ENCODE results near the gene JAML.
A peak's percentile ranks its signal among the peaks of the same experiment; 100 is the strongest.

JAML gene

GRCh38 chr11:118171269-118172062, 53.3 kb downstream of the JAML start:
- peaks cover 44 to 77% of the 10 kb centered on the region in 2 donors for H3K27me3 Mint-ChIP-seq
- H3K4me3 Mint-ChIP-seq = no peak overlapping the region
- no peaks in the 10 kb centered on the region for H3K9me3 Mint-ChIP-seq
- DNase-seq = peak; percentile 61 to 69 (median 64)
- peaks cover 5% of the 10 kb centered on the region for H3K36me3 Mint-ChIP-seq (ENCODE audit: insufficient read depth)
- ATAC-seq (replicated peaks) = peak; percentile 93
- no peak overlapping the region for H3K27ac Mint-ChIP-seq
- H3K4me1 Mint-ChIP-seq (ENCODE audit: low read depth in 2 of 2) = no peaks in the 10 kb centered on the region

- Mint-ChIP-seq H3K27me3 (peaks cover 40 to 77% of the 10 kb centered on the region in 2 donors), H3K36me3 (ENCODE audit: insufficient read depth) (peaks cover 6% of the 10 kb centered on the region), H3K9me3 (no peaks in the 10 kb centered on the region), H3K4me1 (ENCODE audit: low read depth in 2 of 2) (no peaks in the 10 kb centered on the region), H3K27ac (no peak overlapping the region), H3K4me3 (no peak overlapping the region)
- no peak for ATAC-seq (replicated peaks)
- no peak for DNase-seq
Measured at GRCh38 chr11:118170882-118171268, 53.9 kb downstream of the JAML start.

DNA sequence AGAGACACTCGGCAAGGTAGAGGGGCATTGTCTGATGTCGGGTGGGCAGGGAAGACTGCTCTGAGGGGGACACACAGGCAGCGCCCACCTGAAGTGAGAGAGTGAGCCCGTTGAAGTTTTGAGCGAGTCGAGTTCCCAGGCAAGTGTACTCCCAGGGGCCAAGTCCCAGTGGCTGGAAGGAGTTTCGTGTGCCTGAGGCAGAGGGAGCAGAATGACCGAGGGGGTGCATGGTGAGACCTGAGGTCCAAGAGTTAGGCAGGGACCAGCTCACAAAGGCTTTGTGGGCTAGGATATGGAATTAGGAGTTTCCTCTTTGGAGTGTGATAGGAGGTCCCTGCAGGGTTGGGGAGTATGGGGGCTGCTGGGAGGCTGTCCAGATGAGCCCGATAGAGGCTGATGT, 54.6 kb downstream of the JAML start:
- DNase-seq = no peak
- H3K36me3 Mint-ChIP-seq (ENCODE audit: insufficient read depth) = peaks cover 7% of the 10 kb centered on the region
- H3K9me3 Mint-ChIP-seq = no peaks in the 10 kb centered on the region
- no peaks in the 10 kb centered on the region for H3K4me1 Mint-ChIP-seq (ENCODE audit: low read depth in 2 of 2)
- H3K27ac Mint-ChIP-seq = no peak overlapping the region
- ATAC-seq (replicated peaks) = no peak
- peaks cover 36 to 72% of the 10 kb centered on the region in 2 donors for H3K27me3 Mint-ChIP-seq
- no peak overlapping the region for H3K4me3 Mint-ChIP-seq

DNA sequence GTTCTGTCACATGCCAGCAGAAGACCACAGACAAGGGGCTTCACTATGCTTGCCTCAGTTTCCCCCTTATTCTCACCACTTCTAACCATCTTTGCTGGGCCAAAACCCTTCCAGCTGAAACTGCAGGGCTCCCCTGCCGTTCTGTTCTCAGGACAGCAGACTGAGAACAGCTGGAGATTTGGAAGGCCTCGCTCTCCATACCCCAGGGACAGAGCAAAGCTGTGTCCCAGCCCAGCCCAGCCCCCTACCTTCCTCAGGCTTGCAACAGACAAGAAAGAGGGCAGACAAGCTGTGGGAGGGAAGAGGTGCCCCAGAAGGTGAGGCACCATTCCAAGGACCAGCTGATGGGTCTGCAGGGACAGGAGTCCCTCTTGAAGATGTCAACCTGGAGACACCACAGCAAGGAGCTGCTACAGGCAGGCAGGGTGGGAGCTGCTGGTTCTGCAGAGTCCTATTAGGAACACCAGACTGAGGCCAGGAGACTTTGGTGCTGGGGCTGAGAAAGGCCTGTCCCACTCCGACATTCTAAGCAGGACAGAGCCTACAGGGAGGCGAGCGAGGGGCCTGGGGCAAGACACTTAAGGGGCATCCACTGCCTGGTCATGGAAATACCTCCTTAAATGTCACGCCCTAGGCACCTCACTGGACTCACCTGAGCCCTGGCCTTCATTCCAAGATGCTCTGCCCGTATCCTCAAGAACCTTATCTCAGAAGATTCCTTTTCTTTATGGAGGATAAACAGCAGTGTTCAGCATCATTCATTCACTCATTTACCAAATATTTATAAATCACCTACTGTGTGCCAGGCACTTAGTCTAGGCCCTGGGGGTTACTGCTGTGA, 55.3 kb downstream of the JAML start:
- ATAC-seq (replicated peaks) (no peak), DNase-seq (no peak)
- no peaks in the 10 kb centered on the region for H3K4me1 Mint-ChIP-seq (ENCODE audit: low read depth in 2 of 2)
- H3K27me3 Mint-ChIP-seq = peaks cover 31 to 69% of the 10 kb centered on the region in 2 donors
- no peaks in the 10 kb centered on the region for H3K9me3 Mint-ChIP-seq
- H3K27ac Mint-ChIP-seq = no peak overlapping the region
- H3K4me3 Mint-ChIP-seq = no peak overlapping the region
- H3K36me3 Mint-ChIP-seq (ENCODE audit: insufficient read depth) = peaks cover 7% of the 10 kb centered on the region

DNA sequence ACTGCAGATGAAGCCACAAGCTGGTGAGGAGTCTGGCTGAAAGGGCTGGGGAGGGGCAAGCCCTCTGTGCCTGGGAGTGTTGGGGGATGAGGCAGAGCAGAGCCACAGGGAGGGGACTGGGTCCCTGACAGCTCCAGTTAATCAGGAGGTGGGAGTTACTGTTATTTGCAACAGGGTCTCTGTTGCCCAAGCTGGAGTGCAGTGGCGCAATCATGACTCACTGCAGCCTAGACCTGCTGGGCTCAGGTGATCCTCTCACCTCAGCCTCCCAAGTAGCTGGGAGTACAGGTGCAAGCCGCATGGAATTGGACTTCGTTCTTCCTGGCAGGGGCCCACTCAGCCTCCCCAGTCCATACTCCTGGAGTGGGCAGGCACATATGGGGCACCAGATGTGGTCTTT, 56.1 kb downstream of the JAML start:
- Mint-ChIP-seq H3K9me3 (no peaks in the 10 kb centered on the region), H3K27me3 (peaks cover 31 to 69% of the 10 kb centered on the region in 2 donors), H3K4me1 (ENCODE audit: low read depth in 2 of 2) (no peaks in the 10 kb centered on the region), H3K27ac (no peak overlapping the region), H3K4me3 (no peak overlapping the region), H3K36me3 (ENCODE audit: insufficient read depth) (peaks cover 7% of the 10 kb centered on the region)
- DNase-seq (no peak), ATAC-seq (replicated peaks) (no peak)

DNA sequence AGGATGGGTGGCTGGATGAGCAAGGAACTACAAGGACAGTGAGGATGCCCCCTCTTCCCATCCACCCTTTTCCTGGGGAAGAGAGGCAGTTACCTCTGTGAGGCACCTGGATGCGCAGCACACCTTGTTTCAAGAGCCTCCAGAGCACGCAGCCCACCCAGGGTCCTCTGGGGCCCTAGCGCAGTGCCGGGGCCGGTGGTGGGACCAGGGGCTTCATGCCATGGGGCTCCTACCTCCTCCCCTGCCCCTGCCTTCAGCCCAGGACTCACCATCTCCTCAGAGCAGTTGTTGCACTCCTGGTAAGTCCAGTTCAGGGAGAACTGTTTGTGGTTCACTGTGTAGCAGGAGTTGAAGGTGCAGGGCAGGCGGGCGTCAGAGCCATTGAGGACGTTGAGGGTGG, 56.5 kb downstream of the JAML start:
- ATAC-seq (replicated peaks) = no peak
- peaks cover 7% of the 10 kb centered on the region for H3K36me3 Mint-ChIP-seq (ENCODE audit: insufficient read depth)
- H3K27me3 Mint-ChIP-seq = peaks cover 31 to 72% of the 10 kb centered on the region in 2 donors
- no peaks in the 10 kb centered on the region for H3K4me1 Mint-ChIP-seq (ENCODE audit: low read depth in 2 of 2)
- H3K27ac Mint-ChIP-seq = no peak overlapping the region
- no peak overlapping the region for H3K4me3 Mint-ChIP-seq
- no peaks in the 10 kb centered on the region for H3K9me3 Mint-ChIP-seq
- no peak for DNase-seq

DNA sequence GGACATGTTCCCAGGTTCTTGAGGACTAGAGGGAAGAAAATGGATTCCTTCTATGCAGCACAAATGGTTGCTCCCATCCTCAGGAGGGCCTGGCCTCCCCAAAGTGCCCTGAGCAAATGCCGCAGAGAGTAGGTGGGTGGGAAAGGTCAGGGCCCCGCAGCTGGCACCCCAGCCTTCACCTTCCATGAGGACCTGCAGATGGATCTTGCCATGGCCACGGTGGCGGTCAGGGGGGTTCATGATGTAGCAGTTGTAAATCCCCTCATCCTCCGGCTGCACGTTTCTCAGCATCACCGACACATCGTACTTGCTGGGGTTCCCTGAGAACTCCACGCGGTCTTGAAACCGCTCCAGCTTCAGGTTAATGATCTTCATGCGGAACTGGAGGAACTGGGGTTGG, 56.9 kb downstream of the JAML start:
- Mint-ChIP-seq H3K4me3 (no peak overlapping the region), H3K27ac (no peak overlapping the region), H3K36me3 (ENCODE audit: insufficient read depth) (peaks cover 7% of the 10 kb centered on the region), H3K9me3 (no peaks in the 10 kb centered on the region), H3K4me1 (ENCODE audit: low read depth in 2 of 2) (no peaks in the 10 kb centered on the region), H3K27me3 (peaks cover 31 to 71% of the 10 kb centered on the region in 2 donors)
- DNase-seq (no peak), ATAC-seq (replicated peaks) (no peak)

DNA sequence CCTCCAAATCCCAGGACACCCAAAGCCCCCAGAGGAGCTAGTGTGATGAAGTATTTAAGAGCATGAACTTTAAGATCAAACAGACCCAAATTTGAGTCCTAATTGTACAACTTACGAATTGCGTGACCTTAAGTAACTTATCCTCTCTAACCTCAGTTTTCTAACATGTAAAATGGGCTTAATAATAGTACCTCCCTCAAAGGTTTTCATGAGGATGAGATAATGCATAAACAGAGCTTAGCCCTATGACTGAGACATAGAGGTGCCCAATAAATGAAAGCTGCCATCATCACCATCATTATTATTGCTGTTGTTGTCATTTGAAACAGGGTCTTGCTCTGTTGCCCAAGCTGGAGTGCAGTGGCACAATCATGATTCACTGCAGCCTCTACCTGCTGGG, 57.6 kb downstream of the JAML start:
- DNase-seq = no peak
- ATAC-seq (replicated peaks) = no peak
- Mint-ChIP-seq H3K4me3 (no peak overlapping the region), H3K27me3 (peaks cover 31 to 69% of the 10 kb centered on the region in 2 donors), H3K4me1 (ENCODE audit: low read depth in 2 of 2) (no peaks in the 10 kb centered on the region), H3K27ac (no peak overlapping the region), H3K36me3 (ENCODE audit: insufficient read depth) (peaks cover 7% of the 10 kb centered on the region), H3K9me3 (no peaks in the 10 kb centered on the region)

DNA sequence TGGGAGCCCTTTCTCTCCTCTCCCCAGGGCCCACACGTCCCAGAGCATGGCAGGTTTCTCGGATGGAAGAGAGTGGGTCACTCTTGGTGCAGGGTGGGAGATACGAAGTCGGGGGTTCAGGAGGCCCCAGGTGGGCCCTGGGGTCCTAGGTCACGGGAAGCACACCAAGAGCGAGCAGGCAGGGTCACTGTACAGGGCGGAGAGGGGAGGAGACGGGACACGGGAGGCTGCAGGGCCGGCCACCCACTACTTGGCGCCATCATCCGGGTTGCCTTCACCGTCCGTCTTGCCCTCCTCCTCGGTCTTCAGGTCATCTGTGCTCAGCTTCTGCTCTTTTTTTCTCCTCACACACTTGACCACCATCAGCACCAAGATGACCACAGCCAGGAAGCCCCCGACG, 58.2 kb downstream of the JAML start:
- Mint-ChIP-seq H3K4me1 (ENCODE audit: low read depth in 2 of 2) (no peaks in the 10 kb centered on the region), H3K4me3 (no peak overlapping the region), H3K27ac (no peak overlapping the region), H3K27me3 (peaks cover 34 to 72% of the 10 kb centered on the region in 2 donors), H3K9me3 (no peaks in the 10 kb centered on the region), H3K36me3 (ENCODE audit: insufficient read depth) (peaks cover 7% of the 10 kb centered on the region)
- ATAC-seq (replicated peaks) (no peak), DNase-seq (no peak)

DNA sequence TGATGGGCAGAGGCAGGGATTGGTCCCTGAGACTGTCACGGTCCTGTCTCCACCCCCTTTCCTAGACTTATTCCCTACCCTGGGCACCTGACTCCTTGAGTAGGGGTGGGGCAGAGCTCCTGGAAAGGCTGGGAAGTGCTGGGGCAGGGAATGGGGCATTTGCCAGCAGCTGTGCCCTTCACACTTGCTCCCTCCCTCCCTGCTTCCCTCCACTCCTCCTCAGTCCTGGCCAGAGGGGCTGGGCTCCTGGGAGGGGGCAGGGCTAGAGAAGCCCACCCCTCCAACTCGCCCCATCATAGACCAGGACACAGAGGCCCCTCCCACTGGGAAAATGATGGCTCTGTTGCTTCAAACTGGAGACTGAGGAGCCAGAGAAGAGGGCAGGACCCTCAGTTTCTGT, 59.9 kb downstream of the JAML start:
- Mint-ChIP-seq H3K36me3 (ENCODE audit: insufficient read depth) (peaks cover 7% of the 10 kb centered on the region), H3K27ac (no peak overlapping the region), H3K9me3 (no peaks in the 10 kb centered on the region), H3K4me1 (ENCODE audit: low read depth in 2 of 2) (no peaks in the 10 kb centered on the region), H3K4me3 (no peak overlapping the region), H3K27me3 (peaks cover 30 to 77% of the 10 kb centered on the region in 2 donors)
- DNase-seq (no peak), ATAC-seq (replicated peaks) (no peak)

DNA sequence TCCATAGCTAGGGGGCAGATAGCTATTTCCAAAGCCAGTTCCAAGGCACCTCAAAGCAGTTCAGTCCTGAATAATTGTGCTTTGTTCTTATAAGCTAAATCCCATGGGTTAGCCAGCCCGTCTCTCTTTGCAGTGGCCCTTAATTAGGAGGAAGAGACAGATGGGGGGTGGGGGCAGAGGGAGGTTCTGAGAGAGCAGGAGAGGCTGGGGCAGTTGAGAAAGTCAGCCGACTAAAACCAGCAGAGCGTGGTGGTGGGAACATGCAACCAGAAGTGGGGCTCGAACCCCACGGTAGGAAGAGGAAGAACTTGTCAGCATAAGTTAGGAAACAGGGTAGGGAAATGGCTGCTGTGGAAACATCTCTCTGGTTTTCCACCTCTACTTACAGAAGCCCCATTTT, 61.3 kb downstream of the JAML start:
- Mint-ChIP-seq H3K27ac (no peak overlapping the region), H3K4me3 (no peak overlapping the region), H3K36me3 (ENCODE audit: insufficient read depth) (peaks cover 5% of the 10 kb centered on the region), H3K9me3 (no peaks in the 10 kb centered on the region), H3K27me3 (peaks cover 34 to 81% of the 10 kb centered on the region in 2 donors), H3K4me1 (ENCODE audit: low read depth in 2 of 2) (no peaks in the 10 kb centered on the region)
- ATAC-seq (replicated peaks) (no peak), DNase-seq (no peak)

DNA sequence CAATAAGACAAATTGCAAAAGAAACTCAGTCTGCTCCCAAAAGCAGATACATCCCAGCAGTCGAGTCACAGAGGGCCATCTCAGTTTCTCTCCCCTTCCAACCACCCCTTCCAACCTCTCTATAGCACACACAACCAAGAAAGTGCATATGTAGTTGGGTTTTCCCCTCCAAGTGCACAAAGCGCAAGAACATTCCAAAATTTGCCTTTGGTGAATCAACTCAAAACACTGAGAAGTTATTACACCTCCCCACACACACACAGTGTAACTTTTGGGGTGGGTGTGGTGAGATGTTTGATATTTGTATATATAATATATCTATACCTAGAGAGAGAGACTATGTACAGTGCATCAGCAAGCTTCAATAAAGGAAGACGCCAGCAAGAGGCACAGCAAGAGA, 62.0 kb downstream of the JAML start:
- DNase-seq (no peak), ATAC-seq (replicated peaks) (no peak)
- Mint-ChIP-seq H3K9me3 (no peaks in the 10 kb centered on the region), H3K4me1 (ENCODE audit: low read depth in 2 of 2) (no peaks in the 10 kb centered on the region), H3K4me3 (no peak overlapping the region), H3K36me3 (ENCODE audit: insufficient read depth) (peaks cover 2% of the 10 kb centered on the region), H3K27ac (no peak overlapping the region), H3K27me3 (peaks cover 34 to 81% of the 10 kb centered on the region in 2 donors)

DNA sequence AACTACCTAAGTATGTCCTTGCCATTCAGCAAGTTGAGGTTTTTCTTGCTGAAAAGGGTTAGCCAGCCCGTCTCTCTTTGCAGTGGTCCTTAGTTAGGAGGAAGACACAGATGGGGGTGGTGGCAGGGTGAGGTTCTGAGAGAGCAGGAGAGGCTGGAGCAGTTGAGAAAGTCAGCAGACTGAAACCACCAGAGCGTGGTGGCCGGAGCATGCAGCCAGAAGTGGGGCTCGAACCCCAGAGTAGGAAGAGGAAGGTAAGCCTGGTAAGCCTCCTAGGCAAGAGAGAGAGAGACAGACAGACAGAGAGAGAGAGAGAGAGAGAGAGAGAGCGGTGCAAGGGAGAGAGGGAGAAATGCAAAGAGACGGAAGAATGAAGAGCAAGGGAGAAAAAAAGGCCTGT, 63.0 kb downstream of the JAML start:
- no peak overlapping the region for H3K27ac Mint-ChIP-seq
- ATAC-seq (replicated peaks) (no peak), DNase-seq (no peak)
- H3K27me3 Mint-ChIP-seq = peaks cover 38 to 81% of the 10 kb centered on the region in 2 donors
- H3K4me3 Mint-ChIP-seq = no peak overlapping the region
- H3K36me3 Mint-ChIP-seq (ENCODE audit: insufficient read depth) = peaks cover 2% of the 10 kb centered on the region
- no peaks in the 10 kb centered on the region for H3K9me3 Mint-ChIP-seq
- H3K4me1 Mint-ChIP-seq (ENCODE audit: low read depth in 2 of 2) = peaks cover 5 to 6% of the 10 kb centered on the region in 2 donors

Data from effector memory CD8-positive, alpha-beta T cell (primary cell).